ENCODE data around the gene COQ10A. TPM values are rescaled to one million over a fixed set of nuclear protein-coding genes. Genes with fewer than 3 reads are reported as not detected.
"Not testable (repeated sequence)": the region's sequence is repeated elsewhere in the genome, so short reads cannot be mapped to it uniquely, and the experiment has no call there.

The COQ10A gene
- total and polyA plus RNA-seq, 2 donors from 2014 or later = 14.5 to 30.0 TPM

- no peak for TF ChIP-seq CTCF (IDR thresholded peaks at IDR 0.05; ENCODE audit: borderline replicate concordance, extremely low read depth, insufficient read depth)
- no peaks in the 10 kb centered on the region for H3K9me3 ChIP-seq (ENCODE audit: control insufficient read depth in 2 of 3, insufficient read depth in 1 of 3, low read length in 3 of 3)
- H3K36me3 ChIP-seq (ENCODE audit: control insufficient read depth in 2 of 3, insufficient read depth in 3 of 3, low read length in 3 of 3) = peaks cover 0 to 9% (median 0%) of the 10 kb centered on the region in 3 donors
- H3K4me1 ChIP-seq (ENCODE audit: control insufficient read depth in 2 of 3, insufficient read depth in 2 of 3, low read depth in 1 of 3, low read length in 3 of 3) = peaks cover 4 to 13% (median 10%) of the 10 kb centered on the region in 3 donors
- no peaks in the 10 kb centered on the region for H3K27me3 ChIP-seq (ENCODE audit: control insufficient read depth, insufficient read depth, low read length)
- no peak overlapping the region for H3K27ac ChIP-seq (ENCODE audit: low read depth in 2 of 2, low read length in 2 of 2)
- DNase-seq = no peak
- no peak overlapping the region for H3K9ac ChIP-seq (ENCODE audit: low read length in 3 of 3)
- no peak overlapping the region for H3K4me3 ChIP-seq (ENCODE audit: low read length in 3 of 3)
- intact Hi-C loops (cut with DNase I) = no loop called here
- FAIRE-seq = no peak
Measured at GRCh38 chr12:56260921-56261320, 5.8 kb upstream of the COQ10A start.

GRCh38 chr12:56261503-56262232 lies 5.1 kb upstream of the COQ10A start:
- no peak overlapping the region for H3K27ac ChIP-seq (ENCODE audit: low read depth in 2 of 2, low read length in 2 of 2)
- no peak for DNase-seq
- H3K4me1 ChIP-seq (ENCODE audit: control insufficient read depth in 2 of 3, insufficient read depth in 2 of 3, low read depth in 1 of 3, low read length in 3 of 3) = peaks cover 4 to 16% (median 8%) of the 10 kb centered on the region in 3 donors
- no peaks in the 10 kb centered on the region for H3K27me3 ChIP-seq (ENCODE audit: control insufficient read depth, insufficient read depth, low read length)
- H3K36me3 ChIP-seq (ENCODE audit: control insufficient read depth in 2 of 3, insufficient read depth in 3 of 3, low read length in 3 of 3) = peaks cover 0 to 4% (median 0%) of the 10 kb centered on the region in 3 donors
- no peaks in the 10 kb centered on the region for H3K9me3 ChIP-seq (ENCODE audit: control insufficient read depth in 2 of 3, insufficient read depth in 1 of 3, low read length in 3 of 3)
- H3K9ac ChIP-seq (ENCODE audit: low read length in 3 of 3) = no peak overlapping the region
- intact Hi-C loops (cut with DNase I) = no loop called here
- FAIRE-seq = no peak
- no peak overlapping the region for H3K4me3 ChIP-seq (ENCODE audit: low read length in 3 of 3)
- no peak for TF ChIP-seq CTCF (IDR thresholded peaks at IDR 0.05; ENCODE audit: borderline replicate concordance, extremely low read depth, insufficient read depth)

- DNase-seq; H3K27ac ChIP-seq (ENCODE audit: low read depth in 2 of 2, low read length in 2 of 2); H3K9ac ChIP-seq (ENCODE audit: low read length in 3 of 3); H3K4me3 ChIP-seq (ENCODE audit: low read length in 3 of 3); H3K9me3 ChIP-seq (ENCODE audit: control insufficient read depth in 2 of 3, insufficient read depth in 1 of 3, low read length in 3 of 3); FAIRE-seq; H3K36me3 ChIP-seq (ENCODE audit: control insufficient read depth in 2 of 3, insufficient read depth in 3 of 3, low read length in 3 of 3); H3K27me3 ChIP-seq (ENCODE audit: control insufficient read depth, insufficient read depth, low read length); intact Hi-C loops (cut with DNase I): not testable (repeated sequence)
- H3K4me1 ChIP-seq (ENCODE audit: control insufficient read depth in 2 of 3, insufficient read depth in 2 of 3, low read depth in 1 of 3, low read length in 3 of 3) = peaks cover 0 to 11% (median 0%) of the 10 kb centered on the region in 3 donors
Measured at GRCh38 chr12:56262955-56263354, 3.8 kb upstream of the COQ10A start.

- H3K9me3 ChIP-seq (ENCODE audit: control insufficient read depth in 2 of 3, insufficient read depth in 1 of 3, low read length in 3 of 3); H3K27me3 ChIP-seq (ENCODE audit: control insufficient read depth, insufficient read depth, low read length); intact Hi-C loops (cut with DNase I); FAIRE-seq; H3K4me1 ChIP-seq (ENCODE audit: control insufficient read depth in 2 of 3, insufficient read depth in 2 of 3, low read depth in 1 of 3, low read length in 3 of 3): not testable (repeated sequence)
- H3K4me3 ChIP-seq (ENCODE audit: low read length in 3 of 3) = peak overlapping the region; percentile 70 to 88 (median 77)
- H3K27ac ChIP-seq (ENCODE audit: low read depth in 2 of 2, low read length in 2 of 2) = peak overlapping the region; percentile 96 to 97
- H3K9ac ChIP-seq (ENCODE audit: low read length in 3 of 3) = peak overlapping the region; percentile 54 to 91 (median 63)
- peak in 1 of 5 donors; percentile 52 for DNase-seq
- peaks cover 0 to 11% (median 8%) of the 10 kb centered on the region in 3 donors for H3K36me3 ChIP-seq (ENCODE audit: control insufficient read depth in 2 of 3, insufficient read depth in 3 of 3, low read length in 3 of 3)
Measured at GRCh38 chr12:56266068-56266692, 562 bp upstream of the COQ10A start.

Measured in kidney (tissue), 14 donors.